ENCODE measurements around the gene PUM1. TPM values are rescaled to one million over a fixed set of nuclear protein-coding genes. Genes with fewer than 3 reads are reported as not detected.
A peak's percentile ranks its signal among the peaks of the same experiment; 100 is the strongest.

Gene PUM1
- total and polyA plus RNA-seq, 12 donors: 22.6 to 167 (median 91.5) TPM

- Histone ChIP-seq H3K27ac (peak overlapping the region in 4 of 5 donors; percentile 43 to 92 (median 84)), H3K36me3 (replicated peaks in 1 of 2) (no peaks in the 10 kb centered on the region), H3K9me3 (replicated peaks in 1 of 3) (no peaks in the 10 kb centered on the region), H3K27me3 (no peaks in the 10 kb centered on the region), H3K4me3 (no peak overlapping the region), H3K4me1 (replicated peaks in 1 of 2) (peaks cover 37 to 56% of the 10 kb centered on the region in 2 donors)
- intact Hi-C loops (cut with DNase I): no loop called here
- no peak for TF ChIP-seq POLR2A (IDR thresholded peaks at IDR 0.05)
- no peak for TF ChIP-seq CTCF (IDR thresholded peaks at IDR 0.05)
- DNase-seq: peak in 2 of 7 donors; percentile 41 to 56
- WGBS, 4 donors: 51 to 60% (median 57%) methylated on average over 12 to 17 of the region's 17 CpGs
These were observed 179.7 kb downstream of the PUM1 start for GRCh38 chr1:30885570-30886522.

GRCh38 chr1:30884723-30885122 is 180.8 kb downstream of the PUM1 start:
- Histone ChIP-seq H3K9me3 (replicated peaks in 1 of 3) (no peaks in the 10 kb centered on the region), H3K4me3 (no peak overlapping the region), H3K27ac (peak overlapping the region in 2 of 5 donors; percentile 72 to 92), H3K27me3 (no peaks in the 10 kb centered on the region), H3K4me1 (replicated peaks in 1 of 2) (peaks cover 39 to 59% of the 10 kb centered on the region in 2 donors), H3K36me3 (replicated peaks in 1 of 2) (no peaks in the 10 kb centered on the region)
- DNase-seq: no peak
- TF ChIP-seq POLR2A (IDR thresholded peaks at IDR 0.05): no peak
- no peak for TF ChIP-seq CTCF (IDR thresholded peaks at IDR 0.05)
- intact Hi-C loops (cut with DNase I): no loop called here
- WGBS, 4 donors: 62 to 75% (median 63%) methylated on average over 5 of the region's 5 CpGs

GRCh38 chr1:30883389-30884172 is 181.9 kb downstream of the PUM1 start:
- 46 to 76% (median 65%) methylated on average over 8 to 18 of the region's 18 CpGs for WGBS, 4 donors
- DNase-seq: peak in 1 of 7 donors; percentile 10

More at GRCh38 chr1:30883389-30884172, 181.9 kb downstream of the PUM1 start:
- Histone ChIP-seq H3K9me3 (replicated peaks in 1 of 3) (no peaks in the 10 kb centered on the region), H3K4me3 (no peak overlapping the region), H3K4me1 (replicated peaks in 1 of 2) (peaks cover 41 to 61% of the 10 kb centered on the region in 2 donors), H3K36me3 (replicated peaks in 1 of 2) (no peaks in the 10 kb centered on the region), H3K27me3 (no peaks in the 10 kb centered on the region), H3K27ac (peak overlapping the region in 4 of 5 donors; percentile 4 to 92 (median 64))
- intact Hi-C loops (cut with DNase I): no loop called here
- TF ChIP-seq CTCF (IDR thresholded peaks at IDR 0.05) (no peak), POLR2A (IDR thresholded peaks at IDR 0.05) (no peak)

Data from adrenal gland (tissue), 12 donors.